Ovary (tissue), 3 donors: ENCODE results near the gene CASP5.

Experiments
- CTCF ChIP-seq, 3 donors: fragments of 450-650 bp in 2 of 3; fragments of 200-600 bp in 1 of 3; IDR thresholded peaks; one replicate each; pipeline versions ENCODE4 v1.5.1 to v1.8.0; 2016 to 2022; ENCODE audit warnings: antibody characterized with exemption in 3 of 3, mild to moderate bottlenecking in 1 of 3
- EP300 ChIP-seq: sonication (generic); formaldehyde crosslinking; IDR thresholded peaks from one replicate; pipeline ENCODE4 v1.6.1; 2017; ENCODE audit warnings: antibody characterized with exemption
- donor health status: DM: no; HTN: no; CAD: no.

GRCh38 chr11:105034813-105035620 lies 12.0 kb upstream of the CASP5 start, which contains the start of gene CASP1:
- TF ChIP-seq EP300 (no peak), CTCF (IDR thresholded peaks at IDR 0.05) (no peak)
